RCC 7860 (cell line): ENCODE data around the gene LGI4.
"Not testable (repeated sequence)": the region's sequence is repeated elsewhere in the genome, so short reads cannot be mapped to it uniquely, and the experiment has no call there.

Experiments
- DNase-seq: peaks from one replicate; pipeline ENCODE4 v3.0.0-alpha.2; 2015; ENCODE audit warnings: low spot score
- FAIRE-seq: peaks from 2 replicates; lab custom pipeline; 2012; peaks lifted over from hg19 to GRCh38; lab: Jason Lieb, UNC

LGI4 gene

GRCh38 chr19:35142606-35143230 lies 7.9 kb upstream of the LGI4 start:
- FAIRE-seq (no peak), DNase-seq (no peak)

- DNase-seq (no peak), FAIRE-seq (no peak)
These were observed 7.2 kb upstream of the LGI4 start for GRCh38 chr19:35141837-35142605.

DNA sequence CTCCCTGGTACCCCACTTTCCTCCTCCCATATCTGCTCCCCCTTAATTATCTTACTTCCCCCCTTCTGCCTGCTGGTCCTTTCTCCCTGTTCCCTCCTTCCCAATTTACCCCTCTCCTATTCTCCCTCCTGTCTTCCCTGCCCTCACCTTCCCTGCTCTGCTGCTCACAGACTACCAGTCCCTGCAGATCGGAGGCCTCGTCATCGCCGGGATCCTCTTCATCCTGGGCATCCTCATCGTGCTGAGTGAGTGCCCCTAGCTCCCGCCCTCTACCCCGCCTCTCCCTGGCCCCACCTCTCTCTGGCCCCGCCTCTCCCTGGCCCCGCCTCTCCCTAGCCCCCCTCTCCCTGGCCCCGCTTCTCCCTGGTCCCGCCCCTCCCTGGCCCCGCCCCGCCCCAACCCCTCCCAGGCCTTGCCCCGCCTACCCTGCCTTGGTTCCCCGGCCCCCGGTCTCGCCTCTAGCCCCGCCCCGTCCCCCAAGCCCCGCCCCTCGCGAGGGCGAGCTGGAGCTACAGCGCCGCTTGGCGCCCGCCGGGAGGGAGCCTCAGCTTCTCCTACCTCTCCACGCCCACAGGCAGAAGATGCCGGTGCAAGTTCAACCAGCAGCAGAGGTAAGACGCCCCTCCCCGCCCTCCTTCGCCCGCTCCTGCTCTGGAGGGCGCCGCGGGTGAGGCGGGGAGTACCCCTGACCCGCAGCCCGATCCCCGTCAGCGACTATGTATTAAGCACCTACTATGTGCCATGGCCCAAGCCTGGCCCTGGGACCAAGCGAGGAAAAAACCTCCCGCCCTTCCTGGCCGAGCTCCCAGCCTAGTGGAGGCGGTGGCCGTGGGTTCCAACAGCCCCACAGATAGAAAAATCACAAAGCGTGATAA lies 6.3 kb upstream of the LGI4 start:
- DNase-seq (peak; percentile 71), FAIRE-seq (no peak)

- FAIRE-seq (no peak), DNase-seq (no peak)
These were observed 5.5 kb upstream of the LGI4 start for GRCh38 chr19:35140207-35140961.

DNA sequence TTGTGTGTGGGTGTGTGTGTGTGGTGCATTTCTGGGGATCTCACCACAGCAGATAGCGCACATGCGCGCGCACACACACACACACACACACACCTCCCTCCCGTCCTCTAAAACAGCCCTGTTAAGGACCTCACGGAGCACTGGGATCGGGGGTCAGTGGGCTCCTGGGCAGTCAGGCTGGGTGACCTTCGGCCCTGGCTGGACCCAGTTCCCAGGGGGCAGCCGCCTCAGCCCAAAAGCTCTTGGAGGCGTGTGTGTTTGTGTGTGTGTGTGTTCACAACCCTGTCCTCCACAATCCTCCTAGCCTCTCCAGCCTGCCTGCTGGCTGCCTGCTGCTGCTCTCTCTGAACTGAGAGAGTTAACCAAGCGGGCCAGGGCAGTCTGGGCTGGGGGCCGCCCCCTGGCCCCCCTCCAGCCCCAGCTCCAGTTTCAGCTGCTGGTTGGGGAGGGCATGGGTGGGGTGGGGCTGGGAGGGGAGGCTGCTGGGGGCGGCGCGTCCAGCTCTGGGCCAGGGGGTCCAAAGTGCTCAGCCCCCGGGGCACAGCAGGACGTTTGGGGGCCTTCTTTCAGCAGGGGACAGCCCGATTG lies 3.5 kb upstream of the LGI4 start, which contains the start of gene FXYD1:
FXYD1 (plus strand) TSS at position 520 of the 588 bp plus-strand sequence. CDS start 1,256 bp downstream, outside the sequence.
- DNase-seq: no peak
- no peak for FAIRE-seq

DNA sequence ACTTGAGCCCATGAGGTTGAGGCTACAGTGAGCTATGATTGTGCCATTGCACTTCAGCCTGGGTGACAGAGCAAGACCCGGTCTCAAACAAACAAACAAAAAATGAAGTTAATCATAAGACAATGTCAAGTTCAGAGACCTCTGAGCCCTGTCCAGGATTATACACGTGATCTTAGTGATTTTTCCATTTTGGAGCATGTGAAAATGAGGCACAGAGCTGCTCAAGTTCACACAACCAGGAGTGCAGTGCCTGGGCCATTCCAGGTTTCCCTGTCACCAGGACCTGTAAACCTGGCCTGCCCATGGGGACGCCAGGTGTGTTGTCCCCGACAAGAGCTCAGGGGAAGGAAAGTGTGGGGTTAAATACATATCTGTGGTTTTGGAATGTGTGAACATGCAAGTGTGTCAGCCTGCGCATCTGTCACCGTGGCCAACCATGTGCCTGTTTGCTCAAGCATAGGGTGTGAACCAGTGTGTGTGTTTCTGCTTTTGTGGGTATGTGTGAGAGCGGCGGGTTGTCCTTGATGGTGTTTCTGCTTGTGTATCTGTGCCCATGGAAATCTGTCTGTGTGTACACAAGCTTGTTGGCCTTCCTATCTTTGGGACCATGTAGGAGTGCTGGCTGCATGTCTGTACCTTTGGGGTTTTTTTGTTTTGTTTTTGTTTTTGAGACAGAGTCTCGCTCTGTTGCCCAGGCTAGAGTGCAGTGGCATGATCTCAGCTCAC lies 2.3 kb upstream of the LGI4 start:
- no peak for FAIRE-seq

GRCh38 chr19:35136231-35136630 lies 1.4 kb upstream of the LGI4 start:
- FAIRE-seq (no peak), DNase-seq (no peak)

More for the DNA sequence above, 2.3 kb upstream of the LGI4 start:
- no peak for DNase-seq

GRCh38 chr19:35135389-35135909 lies 590 bp upstream of the LGI4 start:
- DNase-seq (peak; percentile 4), FAIRE-seq (no peak)

DNA sequence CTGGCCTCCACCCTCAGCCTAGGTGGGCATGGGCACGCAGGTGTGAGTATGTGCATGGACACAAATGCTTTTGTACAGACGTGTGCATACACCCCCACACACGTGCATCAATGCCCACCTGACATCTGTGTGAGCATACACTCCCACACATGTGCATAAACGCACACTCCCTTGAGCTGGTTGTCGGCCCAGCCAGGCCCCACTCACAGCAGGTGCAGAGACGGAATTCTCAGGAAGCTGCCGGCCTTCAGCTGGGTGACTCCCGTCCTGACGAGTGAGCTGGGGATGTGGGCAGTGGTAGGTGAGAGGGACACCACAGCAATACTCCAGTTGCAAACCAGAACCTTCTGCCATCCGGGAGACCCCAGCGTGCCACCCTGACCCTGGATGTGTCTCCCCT lies 1.0 kb downstream of the LGI4 start:
- no peak for FAIRE-seq
- no peak for DNase-seq

DNA sequence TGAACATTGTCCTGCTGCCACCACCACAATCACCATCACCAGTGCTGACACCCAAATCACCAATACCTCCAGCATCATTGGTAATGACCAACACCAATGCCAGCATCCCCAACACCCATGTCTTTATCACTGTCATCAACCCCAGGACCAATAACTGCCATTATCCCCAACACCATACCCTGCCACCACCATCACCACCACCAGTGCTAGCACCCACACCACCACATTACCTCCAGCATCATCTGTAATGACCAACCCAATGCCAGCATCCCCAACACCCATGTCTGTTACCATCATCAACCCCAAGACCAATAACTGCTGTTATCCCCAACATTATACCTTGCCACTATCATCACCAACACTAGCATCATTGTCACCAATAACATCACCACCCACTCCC lies 2.6 kb downstream of the LGI4 start:
- no peak for FAIRE-seq
- no peak for DNase-seq

DNA sequence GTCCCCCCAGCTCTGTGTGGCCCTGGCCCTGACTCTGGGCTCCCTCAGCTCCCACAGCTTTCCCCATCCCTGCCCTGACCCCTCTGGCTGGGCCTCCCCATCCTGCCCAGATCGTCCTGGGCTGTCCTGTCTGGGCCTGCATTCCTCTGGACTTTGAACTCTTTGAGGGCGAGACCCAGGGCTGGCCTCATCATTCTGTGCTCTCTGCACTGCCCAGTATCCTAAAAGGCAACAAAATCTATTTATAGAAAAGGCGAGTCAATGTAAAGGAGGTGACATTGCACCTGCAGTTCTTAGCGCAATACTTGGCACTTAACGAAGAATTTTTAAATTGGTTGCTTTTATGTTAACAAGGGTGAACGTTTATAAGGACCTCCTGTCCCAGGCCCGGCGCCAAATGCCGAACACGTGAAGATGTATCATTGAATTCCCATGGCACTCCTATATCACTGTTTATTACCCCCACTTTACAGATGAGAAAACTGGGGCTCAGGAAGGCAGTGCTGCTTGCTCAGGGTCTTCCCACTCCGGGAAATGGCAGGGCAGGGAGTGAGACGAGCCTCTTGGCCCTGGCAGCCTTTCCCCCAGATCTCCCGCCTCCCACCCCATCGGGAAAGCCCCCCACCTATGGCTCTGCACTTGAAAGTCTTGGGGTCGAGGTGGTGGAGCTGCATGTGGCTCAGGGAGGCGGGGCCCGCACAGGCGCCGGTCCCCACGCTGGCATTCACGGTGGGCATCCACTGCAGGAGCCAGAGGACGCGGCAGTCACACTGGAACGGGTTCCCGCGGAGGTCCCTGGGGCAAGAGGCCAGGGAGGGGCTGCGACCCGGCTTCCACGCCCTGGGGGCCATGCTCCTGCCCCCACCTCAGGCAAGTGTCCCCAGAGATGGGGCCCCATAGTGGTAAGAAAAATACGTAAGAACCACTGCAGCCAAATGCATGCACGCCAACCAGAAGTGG lies 3.8 kb downstream of the LGI4 start:
- DNase-seq (no peak), FAIRE-seq (no peak)

DNA sequence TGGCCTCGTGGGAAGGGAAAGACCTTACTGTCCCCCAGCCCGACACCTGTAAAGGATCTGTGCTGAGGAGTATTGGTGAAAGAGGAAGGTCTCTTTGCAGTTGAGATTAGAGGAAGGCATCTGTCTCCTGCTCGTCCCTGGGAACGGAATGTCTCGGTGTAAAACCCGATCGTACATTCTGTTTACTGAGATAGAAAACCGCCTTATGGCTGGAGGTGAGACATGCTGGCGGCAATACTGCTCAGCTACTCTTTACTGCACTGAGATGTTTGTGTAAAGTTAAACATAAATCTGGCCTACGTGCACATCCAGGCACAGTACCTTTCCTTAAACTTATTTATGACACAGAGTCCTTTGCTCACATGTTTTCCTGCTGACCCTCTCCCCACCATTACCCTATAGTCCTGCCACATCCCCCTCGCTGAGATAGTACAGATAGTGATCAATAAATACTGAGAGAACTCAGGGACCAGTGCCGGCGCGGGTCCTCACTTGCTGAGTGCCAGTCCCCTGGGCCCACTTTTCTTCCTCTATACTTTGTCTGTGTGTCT lies 5.1 kb downstream of the LGI4 start:
- FAIRE-seq, DNase-seq: not testable (repeated sequence)

- DNase-seq (no peak), FAIRE-seq (no peak)
These were observed 6.3 kb downstream of the LGI4 start for GRCh38 chr19:35128398-35129057.

GRCh38 chr19:35127871-35128270 lies 7.0 kb downstream of the LGI4 start:
- DNase-seq: no peak
- no peak for FAIRE-seq

GRCh38 chr19:35126624-35126959 lies 8.3 kb downstream of the LGI4 start:
- FAIRE-seq (no peak), DNase-seq (no peak)

GRCh38 chr19:35125749-35126623 lies 8.9 kb downstream of the LGI4 start:
- no peak for FAIRE-seq

GRCh38 chr19:35125270-35125717 lies 9.6 kb downstream of the LGI4 start:
- DNase-seq (no peak), FAIRE-seq (no peak)

More at GRCh38 chr19:35125749-35126623, 8.9 kb downstream of the LGI4 start:
- no peak for DNase-seq
